ENCODE results near the gene NAMPT. TPM values are rescaled to one million over a fixed set of nuclear protein-coding genes. Genes with fewer than 3 reads are reported as not detected.

Gene NAMPT
- total and polyA plus RNA-seq, 9 of the 15 experiments (the other 6 are each of a cell fraction or from before 2014, with no cell fraction given): 41.1 to 160 (median 106) TPM

DNA sequence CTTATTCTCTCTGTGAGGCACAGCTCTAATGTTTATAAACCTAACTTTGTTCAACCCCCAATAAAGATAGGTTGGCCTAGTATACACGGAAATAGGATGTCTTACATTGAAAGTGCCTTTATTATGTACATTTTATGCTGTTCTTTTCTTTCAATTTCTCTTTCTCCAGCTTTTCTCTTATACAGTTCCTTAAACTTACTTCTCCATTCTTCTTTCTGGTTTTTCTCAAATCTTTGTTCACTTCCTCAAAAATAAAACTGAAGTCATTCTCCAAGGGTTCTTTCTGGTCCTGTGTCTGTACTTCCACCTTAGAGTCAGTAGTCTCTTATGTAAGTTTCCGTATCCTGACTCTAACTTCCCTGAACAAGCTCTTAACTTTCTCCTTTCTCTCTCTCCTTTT, 29.2 kb upstream of the NAMPT start (continued):
- 0 out of 4 replicates have a peak, but pooled peaks of 1 of the 2 experiments have one; percentile 4 for TF ChIP-seq TRIM24 (IDR thresholded peaks at IDR 0.05)

DNA sequence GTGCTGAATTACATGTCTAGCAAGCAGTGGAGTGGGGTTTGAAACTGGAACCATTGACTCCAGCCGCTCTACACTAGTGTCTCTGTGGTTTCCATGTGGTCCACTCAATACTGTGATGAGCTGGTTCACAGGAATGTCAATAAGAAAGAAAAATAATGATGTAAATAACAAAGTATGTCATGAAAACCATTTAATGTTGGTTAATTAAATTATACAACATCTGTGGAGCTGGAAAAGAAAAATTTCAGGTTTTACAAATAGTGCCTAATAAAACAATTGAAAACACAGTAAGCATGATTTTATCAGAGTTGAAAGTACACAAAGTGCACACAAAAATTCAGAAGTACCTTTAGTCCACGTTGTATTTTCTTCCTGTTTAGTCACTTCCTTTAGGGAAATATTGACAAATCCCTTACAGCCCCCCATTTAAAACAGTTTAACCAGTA, 28.7 kb upstream of the NAMPT start:
- Histone ChIP-seq H3K4me3 (no peak overlapping the region), H3K27ac (ENCODE audit: extremely low read depth, low read depth, low read length) (no peak overlapping the region; the same call in 2 of the 3 replicates), H4K20me1 (replicated peaks; ENCODE audit: control insufficient read depth, insufficient read depth, low read length) (no peaks in the 10 kb centered on the region), H3K9ac (ENCODE audit: insufficient read depth in 1 of 2, low read depth in 2 of 2, low read length in 2 of 2) (no peak overlapping the region), H3K79me2 (ENCODE audit: control insufficient read depth, insufficient read depth, low read length) (no peaks in the 10 kb centered on the region), H3K4me2 (ENCODE audit: insufficient read depth, low read length) (no peak overlapping the region), H3K9me3 (replicated peaks; ENCODE audit: control insufficient read depth, insufficient read depth, low read depth, low read length) (no peaks in the 10 kb centered on the region), H3K4me1 (replicated peaks in 1 of 2; ENCODE audit: control insufficient read depth in 2 of 2, insufficient read depth in 2 of 2, low read length in 2 of 2) (no peaks in the 10 kb centered on the region), H3K27me3 (ENCODE audit: control insufficient read depth in 2 of 2, insufficient read depth in 2 of 2, low read length in 2 of 2) (no peaks in the 10 kb centered on the region), H3K9me1 (ENCODE audit: control insufficient read depth, insufficient read depth, low read length) (no peaks in the 10 kb centered on the region), H3K36me3 (ENCODE audit: control insufficient read depth, insufficient read depth, low read length) (no peaks in the 10 kb centered on the region), H2AFZ (ENCODE audit: low read depth, low read length) (peak overlapping the region; percentile 58)
- intact Hi-C loops (cut with micrococcal nuclease): no loop called here
- ATAC-seq (no peak; the same call in 2 of the 3 replicates), FAIRE-seq (no peak), DNase-seq (ENCODE audit: extremely low read depth in 1 of 4, low spot score in 3 of 4) (no peak)
- no TSS peak for BruUV-seq (replicated peaks)
- ChIA-PET CTCF (ENCODE audit: low intra/inter-chr PET ratio) (no interaction called here), POLR2A (no interaction called here)
- 26% methylated on average over 2 of the region's 2 CpGs for WGBS (ENCODE audit: insufficient coverage, low coverage, missing lambda C conversion rate)
- TF ChIP-seq, protein P1, sequence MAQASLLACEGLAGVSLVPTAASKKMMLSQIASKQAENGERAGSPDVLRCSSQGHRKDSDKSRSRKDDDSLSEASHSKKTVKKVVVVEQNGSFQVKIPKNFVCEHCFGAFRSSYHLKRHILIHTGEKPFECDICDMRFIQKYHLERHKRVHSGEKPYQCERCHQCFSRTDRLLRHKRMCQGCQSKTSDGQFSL (CRISPR knock-in tag; IDR thresholded peaks at IDR 0.05): no peak
- TF ChIP-seq, protein P1 (tag; IDR thresholded peaks at IDR 0.05): no peak
- TF ChIP-seq ELF1 (tag; IDR thresholded peaks at IDR 0.05): 0 out of 2 replicates have a peak, but pooled peaks have one; percentile 15
- TF ChIP-seq FOSL1 (tag; conservative IDR thresholded peaks at IDR 0.05): peak; percentile 36
- TF ChIP-seq XRCC3 (IDR thresholded peaks at IDR 0.05): no peak
- peak; percentile 43; the same call in 1 of the 2 replicates for TF ChIP-seq ZNF75A (CRISPR knock-in tag; IDR thresholded peaks at IDR 0.05)
- no peak for TF ChIP-seq ELF4 (CRISPR knock-in tag; IDR thresholded peaks at IDR 0.05)
- no peak for TF ChIP-seq PHF20 (IDR thresholded peaks at IDR 0.05; ENCODE audit: partially characterized antibody)
- no peak for TF ChIP-seq ZKSCAN8 (CRISPR knock-in tag; IDR thresholded peaks at IDR 0.05)
- no peak for TF ChIP-seq POU5F1 (IDR thresholded peaks at IDR 0.05; ENCODE audit: borderline replicate concordance, low read depth, low read length, partially characterized antibody)
- TF ChIP-seq FOXA3 (CRISPR knock-in tag; conservative IDR thresholded peaks at IDR 0.05 in 1 of 2, IDR thresholded peaks at IDR 0.05 in 1 of 2): peak in 1 of 2 experiments; percentile 41; a peak in 1 of 4 replicates
- in situ Hi-C loops (cut with MboI): no loop called here

Measured in K562 (cell line).